HG02759 (cell line): Measurements from ENCODE around the gene NRXN2.
"Not testable (repeated sequence)": the region's sequence is repeated elsewhere in the genome, so short reads cannot be mapped to it uniquely, and the experiment has no call there.

Experiments
- ATAC-seq: cut with Tn5 transposase; IDR thresholded peaks from one replicate; pipeline ENCODE4 v1.9.1; 2021; ENCODE audit warnings: mild to moderate bottlenecking, moderate library complexity; ENCODE audit not compliant: unreplicated experiment

The NRXN2 gene

DNA sequence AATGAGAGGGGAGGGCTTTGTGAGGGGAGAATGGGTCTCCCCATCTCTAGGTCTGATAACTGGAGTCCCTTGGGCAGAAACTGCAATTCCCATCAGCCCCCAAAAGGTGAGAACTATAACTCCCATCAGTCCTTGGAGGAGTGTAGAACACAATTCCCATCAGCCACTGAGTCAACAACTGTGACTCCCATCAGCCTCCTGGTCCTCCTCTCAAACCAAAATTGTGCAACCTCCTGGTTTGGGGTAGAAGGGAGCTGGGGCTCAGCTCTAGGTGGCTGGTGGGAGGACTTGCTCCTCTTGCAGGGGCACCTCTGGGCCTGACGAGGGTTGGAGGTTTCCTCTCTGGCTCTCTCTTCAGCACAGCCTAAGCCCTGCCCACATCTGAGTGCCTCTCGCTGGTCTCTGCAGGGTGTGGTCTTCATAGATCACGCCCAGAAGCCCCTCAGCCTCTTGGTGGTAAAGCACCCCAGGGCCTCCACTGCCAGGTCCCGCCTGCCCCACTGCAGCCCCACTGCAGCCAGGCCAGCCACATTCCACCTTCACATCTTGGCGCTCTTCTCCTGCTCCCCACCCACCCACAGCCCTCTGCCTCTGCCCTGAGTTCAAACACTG is 113.5 kb downstream of the NRXN2 start:
- no peak for ATAC-seq

DNA sequence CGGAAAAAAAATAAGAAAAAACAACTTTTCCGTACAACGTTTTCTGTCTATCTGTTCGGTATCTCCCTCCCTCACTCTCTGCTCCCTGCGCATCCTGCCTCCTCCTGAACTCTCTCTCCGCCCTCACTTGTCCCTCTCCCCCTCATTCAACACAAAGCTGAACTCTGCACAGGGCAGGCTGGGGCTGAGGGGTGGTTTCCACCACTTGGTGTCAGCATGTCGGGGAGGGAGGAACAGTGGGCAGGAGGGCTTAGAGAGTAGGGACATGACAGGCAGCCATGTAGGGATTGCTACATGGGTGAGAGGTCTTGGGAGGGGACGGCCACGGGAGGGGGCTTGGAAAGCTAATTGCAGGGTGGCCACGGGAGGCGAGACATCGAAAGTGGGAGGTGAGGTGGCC is 114.4 kb downstream of the NRXN2 start:
- no peak for ATAC-seq

DNA sequence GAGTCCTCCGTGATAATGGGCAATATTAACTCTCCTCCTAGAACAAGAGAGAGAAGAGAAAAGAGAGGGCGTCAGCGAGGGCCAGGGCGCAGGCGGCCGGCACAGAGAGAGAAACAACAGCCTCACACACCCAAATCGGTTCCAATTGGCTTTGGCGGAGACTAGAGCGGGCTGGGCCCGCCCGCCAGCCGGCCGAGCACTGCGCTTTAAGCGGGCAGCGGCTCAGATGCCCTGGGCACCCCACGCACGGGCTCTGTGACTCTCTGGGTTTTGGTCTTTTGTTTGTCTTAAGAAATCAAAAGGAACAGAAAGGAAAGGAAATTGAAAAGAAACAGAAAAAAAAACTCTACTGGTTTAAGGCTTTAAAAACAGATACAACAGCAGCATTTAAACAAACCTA is 115.0 kb downstream of the NRXN2 start:
- no peak for ATAC-seq

DNA sequence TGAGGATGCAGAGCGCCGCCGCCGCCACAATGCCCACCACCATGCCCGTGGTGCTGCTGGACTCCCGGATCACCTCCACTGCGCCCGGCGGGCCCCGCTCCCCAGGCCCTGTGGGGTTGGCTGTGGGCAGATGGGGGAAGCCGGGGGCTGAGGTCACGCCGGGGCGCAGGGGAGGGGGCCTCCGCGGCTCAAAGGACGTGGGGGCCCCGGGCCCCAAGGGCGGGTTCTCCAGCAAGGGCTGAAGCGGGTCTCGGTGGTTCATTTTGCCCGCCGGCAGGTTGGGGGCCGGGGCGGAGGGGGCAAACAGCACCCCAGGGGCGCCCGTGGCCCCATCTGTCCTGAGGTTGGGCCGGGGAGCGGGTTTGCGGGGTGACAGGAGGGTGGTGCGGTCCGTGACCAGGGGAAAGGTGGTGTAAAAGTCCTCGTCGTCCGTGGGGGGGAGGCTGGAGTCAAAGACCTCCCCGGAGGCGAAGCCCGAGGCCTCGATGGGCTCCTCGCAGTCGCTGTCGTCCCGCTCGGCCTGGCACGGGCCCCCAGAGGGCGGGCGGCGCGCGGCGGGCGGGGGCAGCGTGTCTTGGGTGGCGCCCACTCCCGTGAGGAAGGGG is 115.5 kb downstream of the NRXN2 start:
- ATAC-seq, result no peak

DNA sequence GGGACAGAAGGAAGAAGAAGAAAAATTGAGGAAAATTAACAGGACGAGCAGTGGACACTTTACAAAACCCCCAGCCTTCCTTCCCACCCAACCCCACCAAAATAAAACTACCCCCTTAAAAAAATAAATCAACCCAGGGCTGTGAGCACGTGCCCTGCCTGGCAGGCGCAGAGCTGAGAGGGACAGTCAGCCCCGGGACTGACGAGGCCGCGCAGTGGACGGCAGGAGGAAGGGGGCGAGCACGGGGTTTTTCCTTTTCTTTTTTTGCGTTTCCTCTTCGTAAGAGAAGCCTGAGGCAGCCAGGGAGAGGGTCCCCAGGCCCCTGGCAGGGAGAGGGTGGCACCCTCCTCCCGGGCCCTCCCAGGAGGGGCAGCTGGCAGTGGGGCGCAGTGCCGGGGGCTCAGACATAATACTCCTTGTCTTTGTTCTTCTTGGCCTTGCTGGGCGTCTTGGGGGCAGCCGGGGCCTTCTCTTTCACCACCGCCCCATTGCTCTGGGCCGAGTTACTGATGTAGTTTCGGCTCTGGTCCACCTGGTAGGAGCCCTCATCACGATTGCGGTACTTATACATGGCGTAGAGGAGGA is 116.1 kb downstream of the NRXN2 start:
- no peak for ATAC-seq

DNA sequence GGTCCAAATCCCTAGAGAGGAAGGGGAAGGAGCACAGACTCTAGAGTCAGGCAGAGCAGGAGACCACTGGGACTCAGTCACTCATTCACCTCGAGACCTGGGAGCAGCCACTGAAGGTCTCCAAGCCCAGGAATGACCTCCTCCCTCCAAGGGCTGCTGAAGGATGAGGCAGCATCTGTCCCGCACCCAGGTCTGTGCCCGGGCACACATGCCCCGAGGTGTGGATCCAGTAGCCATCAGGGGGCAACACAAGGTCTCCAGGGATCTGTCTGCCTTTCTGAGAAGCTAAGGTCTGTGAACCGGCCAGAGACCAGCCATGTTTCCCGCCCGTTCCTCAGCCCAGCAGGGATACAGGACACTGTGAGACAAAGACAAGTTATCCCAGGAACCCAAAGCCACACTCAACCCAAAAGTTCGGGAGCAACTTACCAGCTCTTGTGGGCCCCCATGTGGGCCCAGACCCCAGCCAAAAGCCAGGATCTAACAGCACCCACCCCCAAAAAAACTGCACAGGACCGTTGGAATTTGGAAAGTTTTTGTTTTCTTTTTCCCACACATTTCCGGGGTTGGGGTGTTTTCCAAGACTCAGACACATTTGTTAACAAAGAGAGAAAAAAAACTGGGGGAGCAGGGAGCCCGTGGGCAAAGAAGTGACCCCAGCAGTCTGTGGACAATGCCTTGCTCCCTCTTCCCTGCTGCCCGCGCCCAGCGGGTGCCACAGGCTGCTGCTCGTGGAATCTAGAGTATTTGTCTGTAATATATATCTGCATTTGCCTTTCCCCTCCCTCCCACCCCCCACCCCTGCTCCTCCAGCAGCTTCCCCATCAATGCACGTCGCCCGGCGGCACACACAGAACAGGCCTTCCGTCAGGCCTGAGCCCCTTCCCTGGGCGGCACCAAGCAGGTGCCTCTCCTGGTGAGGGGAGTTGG is 117.1 kb downstream of the NRXN2 start:
- ATAC-seq, result no peak

DNA sequence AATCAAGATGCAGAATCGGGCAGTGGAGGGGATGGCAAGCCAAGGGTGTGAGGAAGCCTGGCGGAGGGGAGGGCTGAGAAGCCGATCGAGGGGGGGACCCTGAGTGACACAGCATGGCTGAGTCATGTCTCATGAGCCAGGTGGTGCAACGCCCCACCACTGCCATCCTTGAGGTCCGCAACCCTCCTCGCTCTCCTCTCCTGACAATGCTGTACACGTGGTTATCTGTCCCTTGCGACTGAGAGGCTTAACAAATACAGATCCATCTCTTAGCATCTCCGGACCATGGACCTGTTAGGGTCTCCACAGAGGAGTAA is 117.8 kb downstream of the NRXN2 start:
- ATAC-seq, result no peak

DNA sequence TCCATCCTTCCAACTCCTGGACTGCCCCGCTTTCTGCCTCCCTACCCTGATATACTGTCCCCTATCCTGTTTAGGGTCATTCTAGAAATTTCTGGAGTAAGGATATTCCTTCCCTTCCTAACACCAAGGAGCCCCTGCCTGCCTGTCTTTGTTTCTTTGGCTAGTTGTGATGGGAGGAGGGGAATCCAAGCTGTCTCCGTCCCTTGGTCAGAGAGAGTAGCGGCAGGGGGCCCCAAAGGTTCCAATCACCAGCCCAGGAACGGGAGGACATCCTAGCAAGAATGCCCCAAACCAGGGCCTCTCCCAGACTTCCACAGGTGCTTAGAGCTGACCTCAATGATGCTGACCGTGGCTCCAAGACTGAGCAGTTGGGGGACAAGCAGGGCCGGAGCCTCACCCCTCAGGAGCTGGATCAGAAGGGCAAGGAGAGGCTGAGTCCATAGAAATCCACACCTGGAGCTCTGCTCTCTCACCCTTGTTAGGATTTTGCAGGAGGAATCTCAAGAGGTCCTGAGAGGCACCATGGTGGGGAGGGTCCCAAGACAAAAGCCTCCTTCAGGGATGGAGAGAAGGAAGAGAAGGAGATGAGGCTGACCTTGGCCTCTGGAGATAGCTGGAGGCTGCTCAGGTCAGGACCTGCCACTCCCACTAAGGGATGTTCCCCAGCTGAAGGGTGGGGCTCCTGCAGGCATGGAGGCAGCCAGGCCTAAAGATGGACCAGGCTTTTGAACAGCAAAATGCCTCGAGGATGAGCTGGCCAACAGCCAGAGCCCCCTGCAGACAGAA is 118.3 kb downstream of the NRXN2 start:
- ATAC-seq, result no peak

DNA sequence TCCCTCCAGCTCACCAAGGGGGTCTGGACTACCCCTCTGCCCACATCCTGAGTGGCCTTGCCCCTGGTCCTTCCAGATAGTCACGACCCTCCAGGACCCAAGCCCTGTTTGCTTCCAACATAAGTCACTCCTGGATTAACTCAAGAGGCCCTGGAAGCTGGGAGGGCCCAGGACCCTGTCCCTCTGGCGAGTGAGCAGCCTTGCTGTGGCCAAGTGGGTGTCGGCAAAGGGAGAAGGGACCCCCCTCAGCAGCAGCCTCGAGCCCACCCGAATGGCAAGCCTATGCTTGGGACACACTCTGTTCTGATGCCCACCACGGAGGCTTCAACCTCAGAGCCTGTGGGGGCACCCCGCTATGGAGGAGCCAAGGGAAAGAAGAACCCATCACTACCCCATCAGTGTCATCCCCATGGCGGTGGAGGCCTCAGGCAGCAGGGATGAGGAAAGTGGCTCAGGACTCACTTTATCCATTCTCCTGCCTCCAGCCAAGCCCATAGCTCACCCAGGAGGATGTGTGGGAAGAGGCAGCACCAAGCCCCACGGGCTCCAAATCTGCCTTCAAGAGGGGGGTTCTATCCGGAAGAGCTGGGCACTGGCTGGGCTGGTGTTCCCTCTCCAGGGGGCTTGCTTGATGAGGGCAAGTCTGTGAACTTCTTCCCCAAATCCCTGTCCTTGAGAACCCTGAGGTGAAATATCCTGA is 119.4 kb downstream of the NRXN2 start:
- no peak for ATAC-seq

DNA sequence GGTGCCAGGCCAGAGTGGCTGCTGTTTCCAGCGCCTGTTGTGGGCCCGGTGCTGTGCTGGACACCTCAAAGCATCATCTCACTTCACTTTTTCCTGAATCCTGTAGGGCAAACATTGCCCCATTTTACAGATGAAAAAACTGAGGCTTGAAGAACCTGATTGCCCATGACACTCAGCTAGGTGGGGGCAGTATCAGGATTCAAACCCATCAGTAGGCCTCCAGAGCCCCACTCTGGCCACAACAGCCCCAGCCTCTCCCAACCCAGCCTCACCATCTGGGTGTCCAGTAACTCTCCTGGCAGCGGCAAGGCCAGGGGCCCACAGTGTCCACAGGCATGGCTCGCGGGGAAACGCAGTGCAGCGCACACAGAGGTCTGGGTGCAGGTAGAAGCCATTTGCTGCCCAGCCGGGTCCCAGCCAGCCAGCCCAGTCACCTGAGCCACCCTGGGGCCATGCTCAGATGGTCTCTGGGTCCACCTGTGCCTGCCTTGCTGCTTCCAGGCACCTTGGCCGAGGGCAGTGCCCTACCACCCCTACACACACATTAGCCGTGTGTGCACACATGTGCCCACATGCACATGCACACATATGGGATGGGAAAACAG is 120.4 kb downstream of the NRXN2 start:
- ATAC-seq, result no peak

DNA sequence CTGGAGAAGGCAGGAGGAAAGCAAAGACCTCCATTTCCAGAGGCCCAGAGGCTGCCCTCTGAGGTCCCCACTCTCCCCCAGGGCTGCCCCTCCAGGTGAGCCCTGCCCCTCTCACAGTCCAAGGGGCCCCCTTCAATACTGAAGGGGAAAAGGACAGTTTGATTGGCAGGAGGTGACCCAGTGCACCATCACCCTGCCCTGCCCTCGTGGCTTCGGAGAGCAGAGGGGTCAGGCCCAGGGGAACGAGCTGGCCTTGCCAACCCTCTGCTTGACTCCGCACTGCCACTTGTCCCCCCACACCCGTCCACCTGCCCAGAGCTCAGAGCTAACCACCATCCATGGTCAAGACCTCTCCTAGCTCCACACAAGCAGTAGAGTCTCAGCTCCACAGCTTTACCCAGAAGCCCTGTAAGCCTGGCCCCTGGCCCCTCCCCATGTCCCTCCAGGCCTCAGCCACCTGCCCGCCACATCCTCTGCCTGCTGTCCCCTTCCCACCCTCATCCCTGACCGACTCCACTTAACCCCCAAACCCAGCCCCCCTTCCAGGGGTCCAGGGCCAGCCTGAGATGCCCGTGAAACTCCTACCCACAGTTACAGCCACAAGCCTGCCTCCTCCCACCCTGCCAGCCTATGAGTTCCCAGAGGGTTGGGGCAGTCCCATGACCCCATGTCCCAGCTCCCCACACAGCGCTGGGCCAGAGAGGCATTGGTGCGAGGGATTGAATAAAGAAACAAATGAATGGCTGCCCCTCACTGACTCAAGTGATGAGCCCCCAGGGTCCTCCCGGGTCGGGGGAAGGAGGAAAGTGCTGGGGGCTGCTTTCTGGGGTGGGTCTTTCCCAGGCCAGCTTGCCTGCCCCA is 121.2 kb downstream of the NRXN2 start:
- ATAC-seq, result no peak

DNA sequence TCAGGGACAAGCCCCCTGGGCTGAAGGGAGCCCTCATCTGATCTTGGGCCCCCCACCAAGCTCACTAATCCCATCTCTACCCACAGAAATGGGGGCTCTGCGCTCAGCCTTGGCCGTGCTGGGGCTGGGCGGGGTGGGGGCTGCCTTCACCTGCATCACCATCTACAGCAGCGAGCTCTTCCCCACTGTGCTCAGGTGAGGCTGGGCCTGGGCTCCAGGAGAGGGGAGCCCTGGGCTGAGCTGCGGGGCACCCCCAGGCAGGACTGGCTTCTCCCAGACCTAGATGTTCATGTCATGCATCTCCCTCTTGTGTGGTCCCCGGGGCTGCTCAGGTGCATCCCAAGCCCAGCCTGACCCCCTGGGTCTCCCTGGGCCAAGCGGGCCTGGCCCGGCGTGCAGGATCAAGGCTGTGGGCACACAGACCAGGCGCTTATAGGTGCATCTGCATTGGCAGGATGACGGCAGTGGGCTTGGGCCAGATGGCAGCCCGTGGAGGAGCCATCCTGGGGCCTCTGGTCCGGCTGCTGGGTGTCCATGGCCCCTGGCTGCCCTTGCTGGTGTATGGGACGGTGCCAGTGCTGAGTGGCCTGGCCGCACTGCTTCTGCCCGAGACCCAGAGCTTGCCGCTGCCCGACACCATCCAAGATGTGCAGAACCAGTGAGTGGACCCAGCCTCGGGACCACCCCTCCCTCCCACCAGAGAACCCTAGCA is 122.6 kb downstream of the NRXN2 start:
- ATAC-seq, result no peak

DNA sequence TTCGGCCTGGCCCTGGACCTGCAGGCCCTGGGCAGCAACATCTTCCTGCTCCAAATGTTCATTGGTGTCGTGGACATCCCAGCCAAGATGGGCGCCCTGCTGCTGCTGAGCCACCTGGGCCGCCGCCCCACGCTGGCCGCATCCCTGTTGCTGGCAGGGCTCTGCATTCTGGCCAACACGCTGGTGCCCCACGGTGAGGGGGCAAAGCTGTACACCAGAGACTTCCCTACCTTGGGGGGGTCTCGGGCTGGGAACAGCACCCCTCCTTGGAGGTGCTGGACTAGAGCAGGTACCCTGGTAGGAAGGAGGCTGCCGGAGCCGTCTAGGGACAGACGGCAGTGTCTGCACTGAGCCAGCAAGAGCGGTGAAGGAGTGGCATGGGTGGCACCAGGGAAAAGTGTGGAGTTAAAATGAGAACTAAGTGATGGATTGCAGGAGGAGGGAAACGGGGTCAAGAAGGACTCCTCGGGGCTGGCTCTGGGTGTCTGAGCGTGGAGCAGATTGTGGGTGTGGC is 123.2 kb downstream of the NRXN2 start:
- ATAC-seq, result no peak

DNA sequence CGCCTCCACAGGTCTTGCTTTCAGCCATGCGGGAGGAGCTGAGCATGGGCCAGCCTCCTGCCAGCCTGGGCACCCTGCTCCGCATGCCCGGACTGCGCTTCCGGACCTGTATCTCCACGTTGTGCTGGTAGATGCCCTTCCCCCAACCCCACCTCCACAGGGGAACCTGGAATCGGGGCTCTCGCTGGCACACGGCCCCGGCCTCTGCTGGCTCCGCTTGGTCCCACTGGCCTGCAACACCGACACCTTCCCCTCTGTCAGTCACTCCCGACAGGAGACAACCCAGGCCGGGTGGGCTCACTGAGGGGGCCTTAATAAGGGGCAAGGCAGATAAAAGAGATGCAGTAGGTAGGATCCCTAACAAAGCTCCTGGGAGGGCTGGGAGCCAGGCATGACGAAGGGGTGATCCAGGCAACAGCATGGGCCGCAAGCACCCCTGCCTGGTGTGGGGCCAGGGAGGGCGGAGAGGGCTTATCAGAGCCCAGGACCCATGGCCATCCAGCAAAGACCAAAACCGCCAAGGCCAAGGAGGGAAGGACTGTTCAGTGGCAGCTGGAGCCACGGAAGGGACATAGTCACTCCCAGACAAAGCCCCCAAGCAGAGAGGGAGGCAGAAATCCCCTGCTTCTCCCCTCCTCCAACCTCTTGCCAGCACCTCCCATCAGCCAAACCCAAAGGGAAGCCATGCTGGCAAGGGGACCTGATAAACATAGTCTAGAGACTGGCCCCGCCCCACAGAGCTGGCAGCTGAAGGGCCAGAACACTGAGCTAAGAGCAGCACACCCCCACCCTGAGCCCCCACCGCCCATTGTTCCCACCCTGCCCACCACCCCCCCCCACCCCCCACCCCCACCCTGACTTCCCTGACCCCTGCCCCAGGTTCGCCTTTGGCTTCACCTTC is 124.0 kb downstream of the NRXN2 start:
- ATAC-seq, result no peak

DNA sequence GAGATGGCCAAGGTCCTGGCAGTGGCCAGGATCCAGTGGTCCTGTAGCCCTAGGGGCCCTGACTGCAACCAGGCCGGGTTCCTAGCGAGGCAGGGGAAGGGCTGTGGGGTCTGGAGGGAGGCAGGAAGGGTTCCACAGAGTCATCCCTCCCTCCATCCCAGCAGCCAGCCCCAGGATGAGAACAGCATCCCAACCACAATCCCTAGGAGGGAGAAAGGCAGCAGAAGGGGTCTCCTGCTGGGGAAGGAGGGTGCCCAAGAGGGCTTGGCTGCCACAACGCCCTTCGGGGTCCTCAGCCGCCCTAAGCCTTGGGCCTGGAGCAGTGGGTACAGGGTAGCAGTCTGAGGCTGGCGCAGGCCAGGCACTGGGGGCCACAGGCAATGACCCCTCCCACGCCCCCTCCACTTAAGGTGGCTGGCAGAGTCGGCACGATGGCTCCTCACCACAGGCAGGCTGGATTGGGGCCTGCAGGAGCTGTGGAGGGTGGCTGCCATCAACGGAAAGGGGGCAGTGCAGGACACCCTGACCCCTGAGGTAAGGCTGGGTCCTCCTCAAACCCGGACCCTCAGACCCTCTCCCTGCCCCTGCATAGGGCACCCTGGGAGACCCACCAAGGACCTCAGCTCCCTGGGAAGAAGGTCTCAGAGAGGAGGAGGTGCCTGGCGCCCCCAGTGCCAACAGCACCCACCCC is 124.7 kb downstream of the NRXN2 start:
- ATAC-seq, result no peak

DNA sequence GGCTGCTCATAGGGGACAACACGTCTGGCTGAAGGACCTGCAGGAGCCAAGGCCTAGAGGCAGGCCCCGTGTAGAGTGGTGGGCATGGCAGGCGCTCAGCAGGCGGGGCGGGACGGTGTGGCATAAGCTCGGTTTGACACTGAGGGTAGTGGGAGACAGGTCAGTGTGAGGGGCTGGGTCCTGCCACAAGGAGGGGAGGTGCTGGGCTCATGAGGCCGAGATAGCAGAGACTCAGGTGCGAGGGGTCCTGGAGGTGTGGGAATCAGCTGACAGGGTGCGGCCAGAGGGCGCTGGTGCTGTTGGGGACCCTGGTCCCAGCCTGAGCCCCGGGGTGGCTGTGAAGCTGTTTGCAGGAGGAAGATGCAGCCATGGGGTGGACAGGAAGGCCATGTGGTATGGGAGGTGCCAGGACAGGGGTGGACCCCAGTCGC is 125.3 kb downstream of the NRXN2 start:
- ATAC-seq, result no peak

DNA sequence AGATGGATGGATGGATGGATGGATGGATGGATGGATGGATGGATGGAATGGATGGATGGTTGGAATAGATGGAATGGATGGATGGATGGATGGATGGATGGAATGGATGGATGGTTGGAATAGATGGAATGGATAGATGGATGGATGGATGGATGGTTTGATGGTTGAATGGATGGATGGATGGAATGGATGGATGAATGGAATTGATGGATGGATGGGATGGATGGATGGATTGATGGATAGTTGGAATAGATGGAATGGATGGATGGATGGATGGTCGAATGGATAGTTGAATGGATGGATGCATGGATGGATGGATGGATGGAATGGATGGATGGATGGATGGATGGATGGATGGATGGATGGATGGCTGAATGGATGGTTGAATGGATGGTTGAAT is 127.1 kb downstream of the NRXN2 start:
- not testable (repeated sequence) for ATAC-seq
